ENCODE measurements around the gene ZNRD2. TPM values are rescaled to one million over a fixed set of nuclear protein-coding genes. Genes with fewer than 3 reads are reported as not detected.
A peak's percentile ranks its signal among the peaks of the same experiment; 100 is the strongest.

ZNRD2 gene
- total RNA-seq, 1 experiment from 2014 or later: 45.8 TPM

- Histone ChIP-seq H4K91ac (ENCODE audit: insufficient read length, low read depth, low read length) (no peak overlapping the region), H3K9ac (ENCODE audit: extremely low read depth, insufficient read length, low read length) (no peak overlapping the region), H3T11ph (ENCODE audit: low read length) (no peak overlapping the region), H4K20me1 (ENCODE audit: control insufficient read depth, insufficient read depth, insufficient read length) (no peaks in the 10 kb centered on the region), H2BK20ac (ENCODE audit: low read depth, low read length, poor library complexity, severe bottlenecking) (no peak overlapping the region), H2BK5ac (ENCODE audit: insufficient read length, low read length) (no peak overlapping the region), H4K8ac (replicated peaks; ENCODE audit: insufficient read length, low read depth, low read length) (no peak overlapping the region), H3K27me3 (ENCODE audit: insufficient read depth, low read length) (no peaks in the 10 kb centered on the region; the same call in 1 of the 2 replicates), H2AFZ (ENCODE audit: low read length) (no peak overlapping the region), H3K18ac (ENCODE audit: insufficient read length, low read depth, low read length) (no peak overlapping the region), H2BK15ac (ENCODE audit: low read depth, low read length) (no peak overlapping the region), H3K4me2 (ENCODE audit: insufficient read depth, insufficient read length, low read length) (no peak overlapping the region), H3K79me1 (ENCODE audit: insufficient read depth, low read depth, low read length, poor library complexity, severe bottlenecking) (no peaks in the 10 kb centered on the region), H2BK12ac (ENCODE audit: insufficient read length, low read depth, low read length) (no peak overlapping the region), H3K14ac (ENCODE audit: insufficient read depth, low read length) (no peak overlapping the region), H3K79me2 (ENCODE audit: insufficient read depth, low read length) (no peaks in the 10 kb centered on the region), H3K23ac (ENCODE audit: insufficient read length, low read depth, low read length) (no peak overlapping the region), H3K4me1 (ENCODE audit: insufficient read depth, low read length) (no peaks in the 10 kb centered on the region), H2BK120ac (ENCODE audit: low read depth, low read length, poor library complexity, severe bottlenecking) (no peak overlapping the region), H3K9me3 (ENCODE audit: control insufficient read depth, low read depth, low read length) (no peaks in the 10 kb centered on the region), H3K4ac (ENCODE audit: low read depth, low read length) (no peak overlapping the region), H2AK5ac (ENCODE audit: insufficient read length, low read length) (no peak overlapping the region), H4K5ac (ENCODE audit: insufficient read length, low read depth, low read length) (no peak overlapping the region), H3K56ac (ENCODE audit: insufficient read length, low read depth, low read length) (no peak overlapping the region), H3K23me2 (ENCODE audit: insufficient read length, low read depth, low read length, poor library complexity, severe bottlenecking) (no peaks in the 10 kb centered on the region), H3K27ac (ENCODE audit: insufficient read length, low read depth, low read length) (no peak overlapping the region)
- no peak for TF ChIP-seq CTCF (conservative IDR thresholded peaks at IDR 0.05)
- DNase-seq: no peak
- Mint-ChIP-seq H3K27ac (peak overlapping the region in 1 of 3 experiments; percentile 57; a peak in 1 of 7 replicates), H3K36me3 (ENCODE audit: insufficient read depth in 1 of 3, low read depth in 3 of 3) (peaks cover 0 to 3% (median 3%) of the 10 kb centered on the region in 3 experiments; a peak in 3 of 7 replicates), H3K27me3 (ENCODE audit: low read depth) (peaks cover 13% of the 10 kb centered on the region), H3K9me3 (no peaks in the 10 kb centered on the region), H3K4me3 (no peak overlapping the region), H3K4me1 (peaks cover 0 to 28% of the 10 kb centered on the region in 2 experiments; a peak in 2 of 4 replicates)
- WGBS (ENCODE audit: extremely low coverage, insufficient read length, low lambda C conversion rate): no CpG with 5 or more reads among the region's 51 CpGs
Measured at GRCh38 chr11:65585396-65586246, 15.3 kb downstream of the ZNRD2 start.

Data from H9 (cell line).